Endodermal cell (in vitro differentiated cells): ENCODE data around the gene CCT2. TPM values are rescaled to one million over a fixed set of nuclear protein-coding genes. Genes with fewer than 3 reads are reported as not detected.

Source experiments
- DNase-seq: peaks from one replicate; pipeline ENCODE4 v3.0.0-alpha.2; 2017
- H3K27ac ChIP-seq: 2 replicates; pipeline ENCODE4 v1.5.1; 2013; ENCODE audit warnings: mild to moderate bottlenecking, low read depth, low read length, moderate library complexity
- H3K27me3 ChIP-seq: 2 replicates; pipeline ENCODE4 v1.6.1; 2013; ENCODE audit warnings: mild to moderate bottlenecking, low read length, moderate library complexity; ENCODE audit not compliant: insufficient read depth, control insufficient read depth, poor library complexity, severe bottlenecking
- H3K36me3 ChIP-seq: 2 replicates; pipeline ENCODE4 v1.7.0; 2013; ENCODE audit warnings: mild to moderate bottlenecking, low read length, moderate library complexity; ENCODE audit not compliant: control insufficient read depth, insufficient read depth
- H3K4me1 ChIP-seq: one replicate; pipeline ENCODE4 v1.7.0; 2013; ENCODE audit warnings: low read length; ENCODE audit not compliant: control insufficient read depth, insufficient read depth
- H3K4me3 ChIP-seq: 2 replicates; pipeline ENCODE4 v1.5.1; 2013; ENCODE audit warnings: mild to moderate bottlenecking, low read length, moderate library complexity
- H3K9ac ChIP-seq: 2 replicates; pipeline ENCODE4 v1.6.1; 2013; ENCODE audit warnings: mild to moderate bottlenecking, low read length, moderate library complexity; ENCODE audit not compliant: poor library complexity, severe bottlenecking; ENCODE audit errors: extremely low read depth
- H3K9me3 ChIP-seq: 2 replicates; pipeline ENCODE4 v1.6.1; 2013; ENCODE audit warnings: mild to moderate bottlenecking, low read length, moderate library complexity; ENCODE audit not compliant: control insufficient read depth
- H3K27ac Mint-ChIP-seq: 2 replicates; pipeline ENCODE4 v1.8.0; 2020; ENCODE audit warnings: mixed read lengths
- H3K27me3 Mint-ChIP-seq: 2 replicates; pipeline ENCODE4 v1.8.0; 2021; ENCODE audit warnings: mild to moderate bottlenecking, mixed read lengths; ENCODE audit not compliant: insufficient read depth
- H3K36me3 Mint-ChIP-seq: 2 replicates; pipeline ENCODE4 v1.8.0; 2020; ENCODE audit warnings: low read depth, mixed read lengths
- H3K4me1 Mint-ChIP-seq: 2 replicates; pipeline ENCODE4 v1.8.0; 2020; ENCODE audit warnings: mixed read lengths
- H3K4me3 Mint-ChIP-seq: 2 replicates; pipeline ENCODE4 v1.8.0; 2020; ENCODE audit warnings: mild to moderate bottlenecking, moderate library complexity, mixed read lengths
- H3K9me3 Mint-ChIP-seq: 2 replicates; pipeline ENCODE4 v1.8.0; 2020; ENCODE audit warnings: mild to moderate bottlenecking, mixed read lengths
- WGBS, 2 experiments: methylation state at CpG; one replicate each; pipeline versions ENCODE4 v1.1.5 to v1.1.7; 2013; ENCODE audit warnings: missing lambda C conversion rate in 2 of 2, mixed read lengths in 1 of 2; ENCODE audit not compliant: insufficient coverage in 1 of 2, insufficient read length in 1 of 2; 5-methylcytosine and 5-hydroxymethylcytosine counted together
- total RNA-seq, 2 donors: library from RNA; stranded (reverse); fragmentation: NEBNext Ultra II Directional in 1 of 2; extraction: Animal tissue kit (Norgen Biotek cat#: 25700) in 1 of 2; gene quantifications; 2 replicates in 1 of 2; 3 replicates in 1 of 2; pipeline ENCODE4 v1.2.1, GENCODE V29; 2021
- TF ChIP-seq, protein P1 (sequence below): fragments of 200-600 bp; sonication (generic); conservative IDR thresholded peaks from 2 replicates; pipeline ENCODE4 v1.5.0; 2021; ENCODE audit warnings: antibody characterized with exemption, mild to moderate bottlenecking

Gene CCT2
- total RNA-seq, 2 donors from 2014 or later = 284 to 319 TPM

DNA sequence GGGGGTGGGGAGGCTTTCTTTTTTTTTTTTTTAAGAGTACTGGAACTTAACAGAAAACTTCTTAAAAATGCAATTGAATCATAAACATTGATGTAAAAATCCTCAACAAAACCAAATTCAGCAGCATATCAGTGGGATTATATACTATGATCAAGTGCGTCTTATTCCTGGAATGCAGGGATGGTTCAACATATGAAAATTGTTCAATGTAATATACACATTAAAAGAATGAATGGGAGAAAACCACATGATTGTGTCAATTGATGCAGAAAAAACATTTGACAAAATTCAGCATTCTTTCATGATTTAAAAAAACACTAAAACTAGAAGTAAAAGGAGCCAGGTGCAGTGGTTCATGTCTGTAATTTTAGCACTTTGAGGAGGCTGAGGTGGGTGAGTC lies 41.2 kb upstream of the CCT2 start:
- H3K27ac Mint-ChIP-seq = no peak overlapping the region
- no peak overlapping the region for H3K4me3 ChIP-seq
- TF ChIP-seq, protein P1, sequence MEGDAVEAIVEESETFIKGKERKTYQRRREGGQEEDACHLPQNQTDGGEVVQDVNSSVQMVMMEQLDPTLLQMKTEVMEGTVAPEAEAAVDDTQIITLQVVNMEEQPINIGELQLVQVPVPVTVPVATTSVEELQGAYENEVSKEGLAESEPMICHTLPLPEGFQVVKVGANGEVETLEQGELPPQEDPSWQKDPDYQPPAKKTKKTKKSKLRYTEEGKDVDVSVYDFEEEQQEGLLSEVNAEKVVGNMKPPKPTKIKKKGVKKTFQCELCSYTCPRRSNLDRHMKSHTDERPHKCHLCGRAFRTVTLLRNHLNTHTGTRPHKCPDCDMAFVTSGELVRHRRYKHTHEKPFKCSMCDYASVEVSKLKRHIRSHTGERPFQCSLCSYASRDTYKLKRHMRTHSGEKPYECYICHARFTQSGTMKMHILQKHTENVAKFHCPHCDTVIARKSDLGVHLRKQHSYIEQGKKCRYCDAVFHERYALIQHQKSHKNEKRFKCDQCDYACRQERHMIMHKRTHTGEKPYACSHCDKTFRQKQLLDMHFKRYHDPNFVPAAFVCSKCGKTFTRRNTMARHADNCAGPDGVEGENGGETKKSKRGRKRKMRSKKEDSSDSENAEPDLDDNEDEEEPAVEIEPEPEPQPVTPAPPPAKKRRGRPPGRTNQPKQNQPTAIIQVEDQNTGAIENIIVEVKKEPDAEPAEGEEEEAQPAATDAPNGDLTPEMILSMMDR = no peak

DNA sequence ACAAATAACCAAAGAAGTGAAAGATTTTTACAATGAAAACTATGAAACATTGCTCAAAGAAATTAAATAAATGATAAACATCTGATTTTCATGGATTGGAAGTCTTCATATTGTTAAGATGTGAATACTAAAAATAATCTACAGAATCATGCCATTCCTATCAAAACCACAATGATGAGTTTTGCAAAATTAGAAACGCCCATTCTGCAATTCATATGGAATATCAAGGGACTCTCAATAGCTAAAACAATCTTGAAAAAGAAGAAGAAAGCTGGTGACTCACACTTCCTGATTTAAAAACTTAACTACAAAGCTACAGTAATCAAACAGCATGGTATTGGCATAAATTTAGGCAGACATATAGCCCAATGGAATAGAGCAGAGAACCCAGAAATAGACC lies 40.2 kb upstream of the CCT2 start:
- Histone ChIP-seq H3K36me3 (peaks cover 56% of the 10 kb centered on the region), H3K4me1 (no peaks in the 10 kb centered on the region), H3K9me3 (peaks cover 24% of the 10 kb centered on the region), H3K4me3 (no peak overlapping the region), H3K27ac (no peak overlapping the region), H3K27me3 (no peaks in the 10 kb centered on the region), H3K9ac (no peak overlapping the region)
- Mint-ChIP-seq H3K27ac (no peak overlapping the region), H3K27me3 (no peaks in the 10 kb centered on the region), H3K4me3 (no peak overlapping the region), H3K4me1 (no peaks in the 10 kb centered on the region), H3K9me3 (peaks cover 12% of the 10 kb centered on the region), H3K36me3 (peaks cover 29% of the 10 kb centered on the region)
- 77% methylated on average over 1 of the region's 1 CpG; no CpG with 5 or more reads in 1 of the 2 experiments for WGBS, 2 experiments
- no peak for DNase-seq
- TF ChIP-seq, protein P1 = no peak

More for the DNA sequence above, 41.2 kb upstream of the CCT2 start:
- Histone ChIP-seq H3K9ac (no peak overlapping the region), H3K27me3 (no peaks in the 10 kb centered on the region), H3K36me3 (peaks cover 62% of the 10 kb centered on the region), H3K9me3 (peaks cover 24% of the 10 kb centered on the region), H3K27ac (no peak overlapping the region), H3K4me1 (no peaks in the 10 kb centered on the region)
- H3K4me1 Mint-ChIP-seq = no peaks in the 10 kb centered on the region
- peaks cover 29% of the 10 kb centered on the region for H3K36me3 Mint-ChIP-seq
- DNase-seq = no peak
- H3K4me3 Mint-ChIP-seq = no peak overlapping the region
- no CpG with 5 or more reads among the region's 1 CpG for WGBS, 2 experiments
- no peaks in the 10 kb centered on the region for H3K27me3 Mint-ChIP-seq
- H3K9me3 Mint-ChIP-seq = peaks cover 12% of the 10 kb centered on the region

DNA sequence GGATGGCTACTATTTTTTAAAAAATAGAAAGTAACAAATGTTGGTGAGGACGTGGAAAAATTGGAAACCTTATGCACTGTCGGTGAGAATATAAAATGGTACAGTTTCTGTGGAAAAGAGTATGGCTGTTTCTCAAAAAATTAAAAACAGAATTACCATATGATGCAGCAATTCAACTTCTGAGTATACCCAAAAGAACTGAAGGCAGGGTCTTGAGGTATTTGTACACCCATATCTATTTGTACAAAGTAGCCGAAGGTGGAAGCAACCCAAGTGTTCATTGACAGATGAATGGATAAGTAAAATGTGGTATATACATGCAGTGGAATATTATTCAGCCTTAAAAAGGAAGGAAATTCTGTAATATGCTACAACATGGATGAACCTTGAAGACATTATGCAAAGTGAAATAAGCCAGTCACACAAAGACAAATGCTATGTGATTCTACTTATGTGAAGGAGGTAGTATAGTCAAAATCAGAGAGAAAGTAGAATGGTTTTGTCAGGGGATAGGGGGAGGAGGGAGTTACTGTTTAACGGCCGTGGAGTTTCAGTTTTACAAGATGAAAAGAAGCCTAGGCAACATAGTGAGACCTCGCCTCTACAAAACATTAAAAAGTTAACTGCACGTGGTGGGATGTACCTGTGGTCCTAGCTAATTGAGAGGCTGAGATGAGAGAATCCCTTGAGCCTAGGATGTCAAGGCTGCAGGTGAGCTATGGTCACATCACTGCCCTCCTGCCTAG lies 38.4 kb upstream of the CCT2 start:
- Mint-ChIP-seq H3K27ac (no peak overlapping the region), H3K36me3 (peaks cover 30% of the 10 kb centered on the region), H3K4me1 (no peaks in the 10 kb centered on the region), H3K4me3 (no peak overlapping the region), H3K27me3 (no peaks in the 10 kb centered on the region), H3K9me3 (peaks cover 12% of the 10 kb centered on the region)
- H3K4me3 ChIP-seq = no peak overlapping the region
- H3K9me3 ChIP-seq = peaks cover 24% of the 10 kb centered on the region
- H3K4me1 ChIP-seq = no peaks in the 10 kb centered on the region
- H3K27ac ChIP-seq = no peak overlapping the region
- peaks cover 54% of the 10 kb centered on the region for H3K36me3 ChIP-seq
- WGBS, 2 experiments = 86% methylated on average over 5 to 7 of the region's 7 CpGs
- no peak overlapping the region for H3K9ac ChIP-seq
- H3K27me3 ChIP-seq = no peaks in the 10 kb centered on the region
- DNase-seq = no peak
- TF ChIP-seq, protein P1 = no peak
